Stimulated activated effector memory CD8-positive, alpha-beta T cell treated with anti-CD3 and anti-CD28 coated beads, Interleukin-12 subunit alpha, Interleukin-12 subunit beta, amount 100 ng/mL, for 72 hours (primary cell): ENCODE measurements around the gene KRT4.

ENCODE experiments used
- ATAC-seq: fragments of 150-1000 bp; cut with Tn5 transposase; 2 replicates; pipeline ENCODE4 v1.10.0; 2021
- DNase-seq, 2 donors: peaks; one replicate each; pipeline ENCODE4 v3.0.0; 2021 to 2022; ENCODE audit warnings: low spot score in 2 of 2
- H3K27ac Mint-ChIP-seq: one replicate; pipeline ENCODE4 v1.8.0; 2022; ENCODE audit warnings: mild to moderate bottlenecking, mixed read lengths
- H3K36me3 Mint-ChIP-seq: one replicate; pipeline ENCODE4 v1.8.0; 2022; ENCODE audit warnings: mild to moderate bottlenecking, mixed read lengths
- H3K4me1 Mint-ChIP-seq: one replicate; pipeline ENCODE4 v1.8.0; 2022; ENCODE audit warnings: mixed read lengths
- H3K4me3 Mint-ChIP-seq: one replicate; pipeline ENCODE4 v1.8.0; 2022; ENCODE audit warnings: mild to moderate bottlenecking, mixed read lengths
- H3K9me3 Mint-ChIP-seq: one replicate; pipeline ENCODE4 v1.8.0; 2022; ENCODE audit warnings: mixed read lengths

Gene KRT4

GRCh38 chr12:52829986-52830770 lies 16.3 kb upstream of the KRT4 start:
- ATAC-seq = no peak
- Mint-ChIP-seq H3K9me3 (no peaks in the 10 kb centered on the region), H3K4me1 (peaks cover 12% of the 10 kb centered on the region), H3K36me3 (no peaks in the 10 kb centered on the region), H3K4me3 (no peak overlapping the region), H3K27ac (peak overlapping the region; percentile 21)
- DNase-seq = no peak

DNA sequence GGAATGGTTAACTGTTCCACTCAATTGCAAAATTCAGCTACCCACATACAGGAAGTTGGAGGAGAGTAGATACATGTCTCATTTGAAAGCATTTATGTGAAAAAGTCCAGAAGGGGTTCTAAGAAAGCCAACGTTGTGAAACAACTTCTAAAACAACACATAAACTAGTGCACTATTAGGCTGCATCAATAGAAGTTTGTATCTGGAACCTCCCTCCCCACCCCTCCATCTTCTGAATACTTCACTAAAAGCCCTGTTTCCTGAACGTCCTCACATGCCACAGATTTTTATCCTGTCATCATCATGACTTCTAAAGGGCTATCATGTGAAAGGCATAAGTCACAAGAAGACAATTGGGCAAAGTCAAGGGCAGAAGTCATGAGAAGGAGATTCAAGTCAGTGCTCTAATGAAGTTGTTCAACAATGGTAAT lies 14.7 kb upstream of the KRT4 start:
- H3K4me1 Mint-ChIP-seq = peaks cover 5% of the 10 kb centered on the region
- H3K4me3 Mint-ChIP-seq = no peak overlapping the region
- H3K36me3 Mint-ChIP-seq = no peaks in the 10 kb centered on the region
- DNase-seq (no peak), ATAC-seq (no peak)
- H3K27ac Mint-ChIP-seq = no peak overlapping the region
- H3K9me3 Mint-ChIP-seq = no peaks in the 10 kb centered on the region

DNA sequence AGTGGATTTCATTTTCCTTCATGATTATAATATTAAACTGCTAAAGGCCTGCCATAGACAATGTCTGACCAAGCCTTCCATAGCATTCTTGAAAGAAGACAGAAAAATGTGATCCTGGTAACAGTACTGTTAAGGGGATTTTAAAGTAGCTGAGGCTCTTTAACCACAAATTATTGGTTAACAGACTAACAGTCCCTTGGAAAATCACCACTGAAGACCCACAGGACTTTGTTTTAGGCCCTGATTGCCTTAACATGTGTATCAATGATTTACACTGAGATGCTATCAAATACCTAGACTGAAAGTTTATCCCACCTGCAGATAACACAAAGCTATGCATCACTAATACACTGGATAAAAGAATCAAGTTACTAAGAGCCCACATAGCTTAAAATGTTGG lies 14.2 kb upstream of the KRT4 start:
- no peaks in the 10 kb centered on the region for H3K36me3 Mint-ChIP-seq
- peak overlapping the region; percentile 53 for H3K27ac Mint-ChIP-seq
- peaks cover 5% of the 10 kb centered on the region for H3K4me1 Mint-ChIP-seq
- H3K4me3 Mint-ChIP-seq = no peak overlapping the region
- ATAC-seq (no peak), DNase-seq (no peak)
- H3K9me3 Mint-ChIP-seq = no peaks in the 10 kb centered on the region

DNA sequence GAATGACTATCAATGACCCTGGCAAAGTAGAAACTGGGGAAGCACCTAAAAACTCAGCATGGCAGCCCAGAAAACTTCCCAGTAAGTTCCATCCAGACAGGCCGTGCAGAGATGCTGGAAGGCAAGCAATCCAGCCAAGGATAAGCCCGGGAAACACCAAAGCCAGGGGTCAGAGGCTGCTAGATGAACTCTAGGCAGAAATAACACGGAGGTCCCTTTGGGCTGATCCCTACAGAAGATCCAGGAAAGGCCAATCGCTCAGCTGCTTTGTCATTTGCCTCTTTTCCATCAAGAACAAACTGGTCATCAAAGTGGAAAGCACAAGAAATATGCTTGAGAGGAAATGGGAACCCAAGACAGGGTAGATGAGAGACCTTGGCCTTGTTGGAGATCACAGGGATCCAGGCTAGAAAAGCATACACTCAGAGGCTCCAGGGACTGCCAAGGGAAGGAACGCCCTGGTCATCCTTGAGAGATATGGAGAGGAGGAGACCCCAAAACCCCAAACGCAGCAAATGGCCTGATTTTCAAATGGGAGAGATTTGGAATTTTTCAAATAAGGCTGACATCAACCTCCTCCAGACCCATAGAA lies 13.7 kb upstream of the KRT4 start:
- no peaks in the 10 kb centered on the region for H3K9me3 Mint-ChIP-seq
- H3K36me3 Mint-ChIP-seq = no peaks in the 10 kb centered on the region
- H3K4me1 Mint-ChIP-seq = peaks cover 5% of the 10 kb centered on the region
- ATAC-seq = no peak
- H3K4me3 Mint-ChIP-seq = no peak overlapping the region
- H3K27ac Mint-ChIP-seq = peak overlapping the region; percentile 53
- DNase-seq = no peak

DNA sequence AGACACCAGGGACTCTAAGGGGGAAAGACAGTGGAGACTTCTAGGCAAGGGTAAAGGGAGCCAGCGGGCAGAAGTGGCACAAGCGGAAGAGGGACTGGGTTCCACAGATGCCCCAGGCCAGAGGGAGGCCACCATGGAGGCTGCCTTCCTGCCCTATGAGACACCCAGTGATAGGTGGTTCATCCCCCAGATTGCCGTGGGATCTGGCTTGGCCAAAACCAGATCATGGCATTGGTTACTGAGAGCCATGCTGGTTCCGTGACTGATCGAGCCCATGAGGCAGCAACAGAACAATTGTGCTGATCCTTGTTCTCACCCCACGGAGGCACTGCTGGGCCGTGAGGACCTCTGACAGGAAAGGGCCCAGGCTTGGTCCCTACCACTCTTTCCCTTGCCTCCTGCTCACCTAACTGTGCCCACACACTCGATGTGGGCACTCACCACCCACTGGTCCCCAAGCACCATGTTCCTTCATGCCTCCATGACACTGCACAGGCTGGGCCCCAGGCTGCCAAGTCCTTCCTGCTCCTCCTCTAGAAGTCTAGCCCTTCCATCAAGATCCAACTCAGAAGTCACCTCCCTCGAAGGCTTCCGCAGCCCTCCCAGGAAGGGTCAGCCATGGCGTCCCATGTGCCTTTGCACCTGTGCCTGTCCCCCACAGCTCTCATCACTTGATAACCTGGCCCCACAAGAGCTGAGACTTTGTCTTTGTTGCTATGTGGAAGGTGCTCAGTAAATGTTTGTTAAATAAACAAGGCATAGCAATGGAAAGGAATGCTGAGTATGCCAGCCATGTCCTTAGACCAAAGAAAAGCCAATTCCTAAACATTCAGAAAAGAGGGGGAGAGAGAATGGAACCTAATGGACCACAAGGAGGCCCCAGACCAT lies 12.9 kb upstream of the KRT4 start:
- Mint-ChIP-seq H3K36me3 (no peaks in the 10 kb centered on the region), H3K27ac (peak overlapping the region; percentile 53), H3K4me3 (no peak overlapping the region), H3K4me1 (peaks cover 5% of the 10 kb centered on the region), H3K9me3 (no peaks in the 10 kb centered on the region)
- DNase-seq = no peak
- no peak for ATAC-seq

DNA sequence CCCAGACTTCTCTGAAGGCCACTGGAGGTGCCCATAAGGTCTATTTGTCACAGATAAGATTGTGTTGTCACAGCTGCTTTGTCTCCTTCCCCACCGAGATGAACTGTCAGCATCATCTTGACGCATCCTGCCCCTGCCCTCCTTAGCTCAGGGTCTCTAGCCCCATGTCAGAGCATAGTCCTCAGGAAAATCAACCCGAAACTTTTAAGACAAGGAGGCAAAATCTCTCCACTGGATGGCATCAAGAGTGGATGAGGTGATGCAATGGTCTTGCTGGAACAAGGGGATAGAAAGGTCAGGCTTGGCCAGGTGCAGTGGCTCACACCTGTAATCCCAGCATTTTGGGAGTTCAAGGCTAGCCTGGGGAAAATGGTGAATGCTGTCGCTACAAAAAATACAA lies 12.0 kb upstream of the KRT4 start:
- Mint-ChIP-seq H3K36me3 (no peaks in the 10 kb centered on the region), H3K9me3 (no peaks in the 10 kb centered on the region), H3K27ac (no peak overlapping the region), H3K4me3 (no peak overlapping the region), H3K4me1 (peaks cover 5% of the 10 kb centered on the region)
- DNase-seq (no peak), ATAC-seq (no peak)

DNA sequence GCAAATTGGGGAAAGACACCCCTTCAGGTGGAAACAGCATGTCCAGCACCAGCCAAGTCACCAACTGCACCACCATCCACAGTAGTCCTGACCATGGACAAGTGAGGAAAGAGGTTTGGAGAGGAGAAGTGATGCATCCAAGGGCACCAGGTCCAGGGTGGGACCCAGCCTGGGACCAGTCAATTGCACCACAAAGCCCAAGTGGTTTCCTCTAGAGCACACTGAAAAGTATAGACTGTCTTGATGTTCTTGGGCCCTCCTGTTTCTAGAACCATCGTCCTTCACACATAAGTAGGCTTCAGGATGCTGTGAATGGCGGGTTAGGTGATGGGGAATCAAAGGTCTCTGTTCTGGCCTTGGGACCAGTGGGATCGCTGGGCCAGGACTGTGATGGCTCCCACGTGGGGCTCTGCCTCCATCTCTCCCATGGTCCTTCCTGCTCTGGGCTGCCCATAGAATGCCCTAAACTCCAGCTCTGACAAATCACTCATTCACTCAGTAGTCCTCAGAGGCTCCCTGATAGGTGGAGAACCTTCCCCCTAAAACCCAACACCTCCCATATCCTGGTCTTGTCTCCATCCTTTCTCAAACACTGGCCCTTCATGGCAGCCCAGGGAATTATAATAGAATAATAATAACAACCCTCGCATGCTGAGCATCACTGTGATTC lies 11.0 kb upstream of the KRT4 start:
- H3K4me1 Mint-ChIP-seq = peaks cover under 1% of the 10 kb centered on the region
- no peak overlapping the region for H3K27ac Mint-ChIP-seq
- ATAC-seq = no peak
- H3K36me3 Mint-ChIP-seq = no peaks in the 10 kb centered on the region
- no peak for DNase-seq
- H3K9me3 Mint-ChIP-seq = no peaks in the 10 kb centered on the region
- no peak overlapping the region for H3K4me3 Mint-ChIP-seq

- Mint-ChIP-seq H3K4me1 (no peaks in the 10 kb centered on the region), H3K27ac (peak overlapping the region; percentile 54), H3K36me3 (no peaks in the 10 kb centered on the region), H3K4me3 (no peak overlapping the region), H3K9me3 (no peaks in the 10 kb centered on the region)
- DNase-seq = no peak
- ATAC-seq = no peak
Measured at GRCh38 chr12:52823761-52824450, 10.0 kb upstream of the KRT4 start.

DNA sequence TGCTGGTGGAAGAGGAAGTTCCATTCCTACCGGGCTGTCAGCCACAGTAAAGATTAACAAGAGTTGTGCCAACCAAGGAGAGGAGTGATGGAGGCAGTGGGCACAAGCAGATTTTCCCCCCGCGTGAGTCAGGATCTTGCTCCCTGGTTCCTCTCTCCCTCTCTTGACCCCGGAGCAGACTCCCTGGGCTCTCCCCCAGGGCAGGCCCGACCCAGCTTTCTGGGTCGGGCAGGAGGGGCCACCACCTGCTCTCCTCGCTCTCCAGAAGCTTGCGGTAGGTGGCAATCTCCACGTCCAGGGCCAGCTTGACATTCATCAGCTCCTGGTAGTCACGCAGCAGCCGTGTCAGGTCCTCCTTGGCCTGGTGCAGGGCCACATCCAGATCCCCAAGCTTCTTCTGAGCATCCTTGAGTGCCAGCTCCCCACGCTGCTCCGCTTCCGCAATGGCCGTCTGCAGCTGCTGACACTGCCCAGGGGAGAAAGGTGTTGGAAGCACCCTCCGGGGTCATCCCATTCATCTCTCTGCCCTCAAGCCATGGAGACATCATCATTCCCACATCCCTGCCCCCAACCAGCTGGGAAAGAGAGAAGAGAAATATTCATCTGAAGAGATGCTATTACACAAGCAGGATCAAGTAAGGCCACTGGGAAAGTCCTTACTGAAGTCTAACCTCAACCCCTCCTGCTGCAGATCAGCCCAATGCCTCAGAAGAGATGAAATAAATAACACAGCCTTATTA lies 9.0 kb upstream of the KRT4 start:
- DNase-seq (no peak), ATAC-seq (no peak)
- Mint-ChIP-seq H3K36me3 (no peaks in the 10 kb centered on the region), H3K9me3 (no peaks in the 10 kb centered on the region), H3K27ac (no peak overlapping the region), H3K4me3 (no peak overlapping the region), H3K4me1 (no peaks in the 10 kb centered on the region)

- Mint-ChIP-seq H3K4me3 (no peak overlapping the region), H3K36me3 (no peaks in the 10 kb centered on the region), H3K27ac (no peak overlapping the region), H3K4me1 (no peaks in the 10 kb centered on the region), H3K9me3 (no peaks in the 10 kb centered on the region)
- no peak for DNase-seq
- no peak for ATAC-seq
Measured at GRCh38 chr12:52821826-52822660, 8.1 kb upstream of the KRT4 start.

DNA sequence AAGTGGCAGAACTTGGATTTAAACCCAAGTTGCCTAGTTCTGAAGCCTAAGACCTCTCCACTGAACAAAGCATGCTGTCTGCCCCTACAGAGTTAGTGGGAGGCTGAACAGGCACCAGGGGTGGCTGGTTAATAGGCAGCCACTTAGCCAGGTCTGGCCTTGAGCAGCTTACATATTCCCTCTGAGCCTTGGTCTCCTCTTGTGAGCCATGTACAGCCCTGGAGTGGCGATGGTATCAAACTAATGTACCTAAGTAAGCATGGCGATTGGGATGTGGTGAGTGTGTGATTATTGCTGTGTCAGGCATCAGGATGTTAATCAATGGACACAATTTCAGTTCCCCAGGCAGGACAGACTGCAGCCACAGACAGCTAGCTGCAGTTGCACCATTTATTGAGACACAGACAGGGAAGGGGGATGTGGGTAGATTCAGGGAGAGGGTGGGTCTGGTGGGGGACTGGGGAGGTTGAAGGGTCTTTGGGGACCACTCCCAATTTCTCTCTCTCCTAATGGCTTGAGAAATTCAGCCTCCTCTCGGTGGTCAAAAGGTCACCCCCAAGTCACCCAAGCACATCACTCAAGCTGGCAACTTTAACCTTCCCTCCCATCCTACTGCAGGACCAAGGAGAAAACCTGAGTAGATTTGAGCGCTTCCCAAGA lies 7.3 kb upstream of the KRT4 start:
- DNase-seq = no peak
- ATAC-seq = no peak
- no peak overlapping the region for H3K4me3 Mint-ChIP-seq
- H3K36me3 Mint-ChIP-seq = no peaks in the 10 kb centered on the region
- no peaks in the 10 kb centered on the region for H3K9me3 Mint-ChIP-seq
- H3K4me1 Mint-ChIP-seq = no peaks in the 10 kb centered on the region
- no peak overlapping the region for H3K27ac Mint-ChIP-seq

DNA sequence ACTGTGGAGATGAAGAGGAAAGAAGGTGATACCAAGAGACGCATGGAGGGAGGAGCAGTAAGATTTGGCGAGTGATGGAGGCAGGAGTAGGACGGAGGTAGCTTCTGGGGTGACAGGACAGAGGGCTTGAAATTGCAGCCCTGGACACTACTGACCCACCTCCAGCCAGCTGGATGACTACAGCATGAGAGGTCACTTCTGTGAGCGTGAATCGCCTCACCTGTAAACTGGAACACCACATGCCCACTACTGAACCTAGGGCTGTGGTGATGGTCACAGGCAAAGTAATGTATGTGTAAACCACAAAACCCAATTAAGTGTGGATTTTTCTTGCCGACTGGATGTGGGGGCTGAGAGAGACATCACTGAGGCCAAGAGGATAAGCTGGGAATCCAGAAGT lies 6.6 kb upstream of the KRT4 start:
- Mint-ChIP-seq H3K4me3 (no peak overlapping the region), H3K36me3 (no peaks in the 10 kb centered on the region), H3K9me3 (no peaks in the 10 kb centered on the region), H3K27ac (no peak overlapping the region), H3K4me1 (no peaks in the 10 kb centered on the region)
- ATAC-seq (no peak), DNase-seq (no peak)

DNA sequence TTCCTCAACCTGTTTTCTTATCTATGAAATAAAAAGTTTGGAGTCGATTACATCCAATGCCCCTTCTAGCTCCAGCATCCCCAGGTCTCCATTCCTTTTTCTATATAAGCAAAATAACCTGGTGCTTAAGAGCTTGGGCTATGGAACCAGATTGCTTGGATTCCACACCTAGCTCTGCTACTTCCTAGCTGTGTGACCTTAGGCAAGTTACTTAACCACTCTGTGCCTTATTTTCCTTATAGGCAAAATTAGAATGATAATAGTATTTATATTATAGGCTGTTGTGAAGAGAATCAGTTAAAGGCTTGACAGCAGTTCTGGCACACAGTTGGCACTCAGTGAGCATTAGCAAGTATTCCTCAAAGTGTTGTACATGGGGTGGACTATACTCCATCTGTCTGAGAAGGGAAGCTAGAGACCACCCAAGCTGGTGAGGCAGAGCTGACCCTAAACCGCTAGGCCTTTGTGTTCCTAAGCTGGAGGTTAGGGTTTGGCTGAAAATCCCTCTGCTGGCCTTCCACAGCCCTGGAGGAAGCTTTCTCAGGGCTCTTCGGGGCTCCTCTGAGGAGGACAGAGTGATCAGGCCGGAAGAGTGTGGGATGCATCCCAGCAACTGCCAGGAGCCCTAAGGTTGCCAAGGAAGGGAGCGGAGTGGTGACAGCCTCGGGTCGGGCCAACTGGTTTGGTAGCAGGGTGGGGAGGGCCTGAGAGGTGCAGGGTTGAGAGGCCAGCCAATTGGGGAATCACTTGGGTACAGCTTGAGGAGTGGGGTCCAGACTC lies 6.0 kb upstream of the KRT4 start:
- Mint-ChIP-seq H3K4me1 (no peaks in the 10 kb centered on the region), H3K27ac (no peak overlapping the region), H3K9me3 (no peaks in the 10 kb centered on the region), H3K36me3 (no peaks in the 10 kb centered on the region), H3K4me3 (no peak overlapping the region)
- DNase-seq (no peak), ATAC-seq (no peak)
